Uterus (tissue), 2 donors: ENCODE data around the gene PPFIA4.

ENCODE experiments used
- CTCF ChIP-seq, 4 experiments: fragments of 200-600 bp in 2 of 4; fragments of 450-650 bp in 2 of 4; sonication (generic) in 2 of 4; IDR thresholded peaks; one replicate each; pipeline ENCODE4 v1.5.1; 2016 to 2019; ENCODE audit warnings: antibody characterized with exemption in 4 of 4, mild to moderate bottlenecking in 2 of 4, moderate library complexity in 1 of 4
- POLR2A ChIP-seq, 2 donors: fragments of 450-650 bp; IDR thresholded peaks; one replicate each; pipeline ENCODE4 v1.6.1; 2016; ENCODE audit warnings: antibody characterized with exemption in 2 of 2, mild to moderate bottlenecking in 1 of 2, moderate library complexity in 1 of 2

GRCh38 chr1:203031467-203031866 lies 5.2 kb downstream of the PPFIA4 start:
- no peak for TF ChIP-seq CTCF (IDR thresholded peaks at IDR 0.05)
- no peak for TF ChIP-seq POLR2A (IDR thresholded peaks at IDR 0.05)
